Mesenchymal stem cell (in vitro differentiated cells and primary cell): ENCODE data around the gene CFAP251.
A peak's percentile ranks its signal among the peaks of the same experiment; 100 is the strongest.

Experiments
- DNase-seq: peaks from one replicate; pipeline ENCODE4 v3.0.0-alpha.2; 2013
- H2AFZ ChIP-seq: one replicate; pipeline ENCODE4 v1.6.1; 2013; ENCODE audit warnings: low read depth, mild to moderate bottlenecking, control low read depth, inconsistent platforms, low read length, moderate library complexity
- H2AK5ac ChIP-seq: 2 replicates; pipeline ENCODE4 v1.6.1; 2013; ENCODE audit warnings: low read length, moderate library complexity, mild to moderate bottlenecking, inconsistent platforms; ENCODE audit not compliant: severe bottlenecking
- H2BK120ac ChIP-seq: one replicate; pipeline ENCODE4 v1.6.1; 2013; ENCODE audit warnings: low read depth, mild to moderate bottlenecking, inconsistent platforms, low read length, moderate library complexity
- H2BK12ac ChIP-seq, 2 experiments: one replicate each; pipeline ENCODE4 v1.6.1; 2013; ENCODE audit warnings: inconsistent platforms in 2 of 2, low read length in 2 of 2, mild to moderate bottlenecking in 2 of 2, moderate library complexity in 2 of 2, control low read depth in 1 of 2
- H2BK15ac ChIP-seq: one replicate; pipeline ENCODE4 v1.6.1; 2013; ENCODE audit warnings: mild to moderate bottlenecking, low read depth, inconsistent platforms; ENCODE audit not compliant: poor library complexity, severe bottlenecking
- H2BK5ac ChIP-seq: 2 replicates; pipeline ENCODE4 v1.6.1; 2013; ENCODE audit warnings: low read depth, mild to moderate bottlenecking, low read length, control low read depth, inconsistent platforms; ENCODE audit not compliant: poor library complexity, severe bottlenecking
- H3K14ac ChIP-seq, 2 experiments: one replicate each; pipeline ENCODE4 v1.6.1; 2013; ENCODE audit warnings: inconsistent platforms in 2 of 2, low read length in 2 of 2, control low read depth in 1 of 2, mild to moderate bottlenecking in 1 of 2, moderate library complexity in 1 of 2
- H3K18ac ChIP-seq, 2 experiments: one replicate each; pipeline ENCODE4 v1.6.1; 2013; ENCODE audit warnings: inconsistent platforms in 2 of 2, low read length in 2 of 2, control low read depth in 1 of 2, low read depth in 1 of 2, mild to moderate bottlenecking in 1 of 2
- H3K23ac ChIP-seq, 2 experiments: one replicate each; pipeline ENCODE4 v1.6.1; 2013; ENCODE audit warnings: inconsistent platforms in 2 of 2, low read length in 2 of 2, mild to moderate bottlenecking in 2 of 2, moderate library complexity in 2 of 2, control low read depth in 1 of 2
- H3K27ac ChIP-seq: 2 replicates; pipeline ENCODE4 v1.5.1; 2013; ENCODE audit warnings: mild to moderate bottlenecking, moderate library complexity, low read length, control low read depth, inconsistent platforms; ENCODE audit not compliant: poor library complexity, severe bottlenecking
- H3K27me3 ChIP-seq, 2 experiments: 2 replicates each; pipeline versions ENCODE4 v1.6.1 to v1.7.0; 2013; ENCODE audit warnings: low read length in 2 of 2, mild to moderate bottlenecking in 2 of 2, moderate library complexity in 2 of 2, control low read depth in 1 of 2, inconsistent platforms in 1 of 2; ENCODE audit not compliant: control insufficient read depth in 1 of 2, insufficient read depth in 1 of 2
- H3K36me3 ChIP-seq, 2 experiments: 2 replicates each; pipeline versions ENCODE4 v1.6.1 to v1.7.0; 2013; ENCODE audit warnings: low read length in 2 of 2, control low read depth in 1 of 2, inconsistent platforms in 1 of 2, low read depth in 1 of 2, mild to moderate bottlenecking in 1 of 2; ENCODE audit not compliant: insufficient read depth in 2 of 2, control insufficient read depth in 1 of 2
- H3K4ac ChIP-seq, 2 experiments: one replicate each; pipeline ENCODE4 v1.6.1; 2013; ENCODE audit warnings: inconsistent platforms in 2 of 2, low read length in 2 of 2, mild to moderate bottlenecking in 2 of 2, moderate library complexity in 2 of 2, control low read depth in 1 of 2, low read depth in 1 of 2
- H3K4me1 ChIP-seq: 2 replicates; pipeline ENCODE4 v1.6.1; 2013; ENCODE audit warnings: low read depth, low read length, control low read depth; ENCODE audit not compliant: control insufficient read depth, insufficient read depth
- H3K4me2 ChIP-seq: 2 replicates; pipeline ENCODE4 v1.6.1; 2013; ENCODE audit warnings: low read length, mild to moderate bottlenecking, inconsistent platforms; ENCODE audit not compliant: poor library complexity, severe bottlenecking
- H3K4me3 ChIP-seq, 2 experiments: 2 replicates each; pipeline versions ENCODE4 v1.5.1 to v1.7.0; 2013; ENCODE audit warnings: low read length in 2 of 2, mild to moderate bottlenecking in 2 of 2, control low read depth in 1 of 2, low read depth in 1 of 2; ENCODE audit not compliant: insufficient read depth in 1 of 2
- H3K79me1 ChIP-seq: replicated peaks from 2 replicates; pipeline ENCODE4 v1.6.1; 2013; ENCODE audit warnings: mild to moderate bottlenecking, control low read depth, low read length, inconsistent platforms; ENCODE audit not compliant: poor library complexity, severe bottlenecking
- H3K9ac ChIP-seq: 2 replicates; pipeline ENCODE4 v1.7.0; 2013; ENCODE audit warnings: mild to moderate bottlenecking, low read length, moderate library complexity
- H3K9me3 ChIP-seq: 2 replicates; pipeline ENCODE4 v1.7.0; 2013; ENCODE audit warnings: mild to moderate bottlenecking, low read length; ENCODE audit not compliant: control insufficient read depth
- H4K8ac ChIP-seq: one replicate; pipeline ENCODE4 v1.6.1; 2013; ENCODE audit warnings: inconsistent platforms, mild to moderate bottlenecking, low read length, moderate library complexity
- H4K91ac ChIP-seq: one replicate; pipeline ENCODE4 v1.6.1; 2013; ENCODE audit warnings: mild to moderate bottlenecking, low read length, inconsistent platforms
- WGBS: methylation state at CpG from one replicate; pipeline ENCODE4 v1.1.7; 2013; ENCODE audit warnings: mixed read lengths; 5-methylcytosine and 5-hydroxymethylcytosine counted together

Gene CFAP251

DNA sequence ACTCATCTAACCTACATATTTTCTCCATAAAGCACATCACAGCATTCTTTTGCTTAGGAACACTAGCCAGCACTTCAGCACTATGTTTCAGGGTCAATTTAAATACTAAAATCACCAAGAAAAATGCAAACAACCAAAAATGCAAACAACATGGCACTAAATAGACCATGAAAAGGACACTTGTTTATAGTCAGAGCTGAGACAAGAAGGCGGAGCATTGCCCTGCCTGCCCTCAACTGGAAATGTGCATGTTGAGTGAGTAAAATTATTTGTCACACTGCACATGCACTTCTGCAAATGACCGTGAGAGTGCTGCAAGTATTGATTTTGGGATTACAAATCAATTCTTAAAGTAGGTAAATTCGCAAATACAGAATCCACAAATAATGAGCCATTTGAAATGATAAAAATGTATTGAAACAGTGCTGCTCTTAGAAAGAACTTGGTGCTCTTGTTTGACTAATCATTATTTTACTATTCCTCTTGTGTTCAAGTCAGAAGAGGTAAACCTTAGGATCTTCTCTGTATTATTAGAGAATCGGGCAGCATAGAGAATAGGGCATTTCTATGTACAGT lies 34.8 kb downstream of the CFAP251 start:
- no peaks in the 10 kb centered on the region for H3K27me3 ChIP-seq
- no peak overlapping the region for H3K18ac ChIP-seq
- peaks cover 1% of the 10 kb centered on the region for H3K4me1 ChIP-seq
- DNase-seq = no peak
- no peak overlapping the region for H3K14ac ChIP-seq
- no peak overlapping the region for H3K4me3 ChIP-seq
- no peak overlapping the region for H3K23ac ChIP-seq
- no peak overlapping the region for H4K8ac ChIP-seq
- no peak overlapping the region for H3K9ac ChIP-seq
- no peak overlapping the region for H2AFZ ChIP-seq
- H2AK5ac ChIP-seq = no peak overlapping the region
- H3K4ac ChIP-seq = no peak overlapping the region
- no peak overlapping the region for H2BK12ac ChIP-seq
- H3K9me3 ChIP-seq = no peaks in the 10 kb centered on the region
- WGBS = 97% methylated on average over 3 of the region's 4 CpGs
- no peak overlapping the region for H3K4me2 ChIP-seq
- peaks cover 3% of the 10 kb centered on the region for H3K79me1 ChIP-seq
- H2BK5ac ChIP-seq = no peak overlapping the region
- H3K36me3 ChIP-seq = peaks cover 0 to 17% of the 10 kb centered on the region in 2 experiments
- H3K27ac ChIP-seq = no peak overlapping the region
- no peak overlapping the region for H2BK120ac ChIP-seq
- H4K91ac ChIP-seq = no peak overlapping the region
- no peak overlapping the region for H2BK15ac ChIP-seq

DNA sequence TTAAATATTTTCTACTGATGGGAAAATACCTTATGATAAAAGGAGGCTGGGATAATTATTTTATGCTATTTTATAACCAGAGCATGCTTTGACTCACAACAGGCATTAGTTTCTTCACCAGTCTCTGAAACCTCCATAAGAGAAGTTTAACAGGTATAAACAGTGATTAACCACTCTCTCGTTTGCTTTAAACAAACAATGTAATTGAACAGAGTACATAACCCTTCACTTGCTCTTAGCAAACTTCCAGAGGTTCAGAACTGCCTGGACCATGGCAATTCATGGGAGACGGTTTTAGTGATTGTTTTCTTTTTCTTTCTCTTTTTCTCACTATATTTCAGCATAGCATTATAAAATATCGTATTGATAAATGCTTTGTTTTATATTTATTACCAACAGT lies 35.3 kb downstream of the CFAP251 start:
- Histone ChIP-seq H3K14ac (no peak overlapping the region), H2BK12ac (no peak overlapping the region), H4K91ac (no peak overlapping the region), H2BK5ac (no peak overlapping the region), H3K27me3 (no peaks in the 10 kb centered on the region), H2BK120ac (no peak overlapping the region), H3K4me1 (peaks cover 5% of the 10 kb centered on the region), H3K4ac (no peak overlapping the region), H4K8ac (no peak overlapping the region), H3K79me1 (peaks cover 3% of the 10 kb centered on the region), H3K23ac (no peak overlapping the region), H3K18ac (no peak overlapping the region), H3K9ac (no peak overlapping the region), H2BK15ac (no peak overlapping the region), H3K9me3 (no peaks in the 10 kb centered on the region), H2AFZ (no peak overlapping the region), H3K4me2 (no peak overlapping the region), H2AK5ac (no peak overlapping the region), H3K4me3 (no peak overlapping the region), H3K36me3 (peaks cover 4 to 21% of the 10 kb centered on the region in 2 experiments), H3K27ac (no peak overlapping the region)
- 40% methylated on average over 1 of the region's 3 CpGs for WGBS
- no peak for DNase-seq

DNA sequence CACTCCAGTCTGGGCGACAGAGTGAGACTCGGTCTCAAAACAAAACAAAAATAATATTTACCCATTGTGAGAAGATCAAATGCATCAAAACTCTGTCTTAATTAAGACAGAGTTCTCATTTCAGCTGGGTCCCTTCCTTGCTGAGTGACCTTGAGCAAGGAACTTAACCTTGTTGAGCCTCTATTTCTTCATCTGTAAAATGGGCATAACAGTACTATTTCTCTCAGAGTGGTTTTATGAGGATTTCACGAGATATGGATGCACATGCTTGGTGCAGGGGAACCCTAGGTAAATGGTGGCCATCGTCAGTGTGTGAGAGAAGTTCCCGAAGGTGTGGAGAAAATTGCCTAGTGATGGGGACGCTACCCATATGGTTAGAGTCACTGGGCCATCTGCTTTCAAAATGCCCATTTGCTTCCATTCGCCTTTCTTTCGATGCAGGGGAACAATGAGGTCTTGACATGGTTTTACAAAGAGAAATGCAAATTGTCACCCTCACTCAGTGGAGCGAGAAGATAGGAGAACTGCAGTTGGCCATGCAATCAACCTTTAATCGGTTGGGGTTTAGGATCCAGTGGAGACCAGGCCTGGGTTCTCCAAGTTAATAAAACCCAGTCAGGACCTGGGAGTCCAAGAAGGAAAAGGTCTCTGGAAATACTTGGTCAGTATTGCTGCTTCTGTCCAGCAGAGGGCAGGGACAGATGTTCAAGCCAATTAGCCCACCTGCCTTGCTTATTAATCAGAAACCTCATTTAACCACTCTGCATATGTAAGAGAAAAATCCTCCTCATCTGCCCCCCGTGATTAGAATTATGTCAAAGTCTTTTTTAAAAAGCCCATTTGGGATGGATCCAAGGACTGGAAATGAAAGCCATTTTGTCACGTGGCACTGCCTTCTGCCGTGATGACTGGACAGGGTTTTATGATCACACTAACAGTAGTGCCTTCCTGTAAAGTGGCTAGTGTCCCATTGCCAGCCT lies 37.2 kb downstream of the CFAP251 start:
- Histone ChIP-seq H2BK15ac (no peak overlapping the region), H2AFZ (no peak overlapping the region), H4K91ac (no peak overlapping the region), H3K23ac (no peak overlapping the region), H3K4me1 (peaks cover 10% of the 10 kb centered on the region), H2AK5ac (no peak overlapping the region), H2BK120ac (no peak overlapping the region), H3K18ac (no peak overlapping the region), H3K27me3 (no peaks in the 10 kb centered on the region), H2BK12ac (no peak overlapping the region), H4K8ac (no peak overlapping the region), H3K36me3 (peaks cover 11 to 24% of the 10 kb centered on the region in 2 experiments), H3K4ac (no peak overlapping the region), H3K9ac (no peak overlapping the region), H3K27ac (no peak overlapping the region), H3K79me1 (peaks cover 3% of the 10 kb centered on the region), H3K4me2 (no peak overlapping the region), H3K4me3 (no peak overlapping the region), H2BK5ac (no peak overlapping the region), H3K9me3 (no peaks in the 10 kb centered on the region), H3K14ac (no peak overlapping the region)
- peak; percentile 54 for DNase-seq
- WGBS = 92% methylated on average over 13 of the region's 13 CpGs

DNA sequence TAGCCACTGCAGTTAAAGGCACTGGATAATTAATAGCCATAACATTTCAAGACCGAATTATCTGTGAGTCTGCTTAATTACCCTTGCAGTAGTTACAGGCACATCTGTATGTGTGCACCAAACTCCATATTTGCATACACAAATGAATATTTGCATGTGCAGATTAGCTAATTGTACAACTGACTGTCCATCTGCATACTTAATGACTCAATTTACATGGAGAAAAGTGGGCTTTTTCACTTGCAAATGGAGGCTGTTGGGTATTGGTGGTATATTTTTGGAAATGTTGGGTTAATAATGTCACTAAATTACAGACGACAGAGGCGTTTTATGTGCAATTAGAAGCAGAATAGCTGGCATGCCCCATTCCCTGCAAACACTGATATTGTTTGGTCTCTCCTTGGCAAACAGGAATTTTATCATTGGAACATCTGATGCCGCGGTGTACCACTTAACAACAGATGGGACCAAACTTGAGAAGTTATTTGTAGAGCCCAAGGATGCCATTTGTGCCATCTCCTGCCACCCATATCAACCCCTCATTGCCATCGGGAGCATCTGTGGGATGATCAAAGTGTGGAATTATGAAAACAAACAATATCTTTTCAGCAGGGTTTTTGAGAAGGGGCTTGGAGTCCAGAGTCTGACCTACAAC lies 39.6 kb downstream of the CFAP251 start:
- H2BK5ac ChIP-seq = no peak overlapping the region
- no peak overlapping the region for H3K4me3 ChIP-seq
- no peak overlapping the region for H2AK5ac ChIP-seq

More for the DNA sequence above, 39.6 kb downstream of the CFAP251 start:
- no peaks in the 10 kb centered on the region for H3K79me1 ChIP-seq
- no peak overlapping the region for H2BK120ac ChIP-seq
- peak overlapping the region; percentile 55 for H4K8ac ChIP-seq
- peaks cover 26 to 48% of the 10 kb centered on the region in 2 experiments for H3K36me3 ChIP-seq
- no peak overlapping the region for H3K14ac ChIP-seq
- H3K4ac ChIP-seq = no peak overlapping the region
- no peak overlapping the region for H4K91ac ChIP-seq
- H2BK12ac ChIP-seq = no peak overlapping the region
- H3K9ac ChIP-seq = no peak overlapping the region
- no peak overlapping the region for H3K4me2 ChIP-seq
- DNase-seq = no peak
- H3K27me3 ChIP-seq = peaks cover 0 to 6% of the 10 kb centered on the region in 2 experiments
- no peaks in the 10 kb centered on the region for H3K9me3 ChIP-seq
- H3K18ac ChIP-seq = no peak overlapping the region
- no peak overlapping the region for H3K27ac ChIP-seq
- 96% methylated on average over 6 of the region's 6 CpGs for WGBS
- peaks cover 9% of the 10 kb centered on the region for H3K4me1 ChIP-seq
- H2BK15ac ChIP-seq = no peak overlapping the region
- no peak overlapping the region for H3K23ac ChIP-seq
- no peak overlapping the region for H2AFZ ChIP-seq
